Mammary epithelial cell (primary cell): Measurements from ENCODE around the gene HSPA12A.

ENCODE experiments used
- CTCF ChIP-seq, 2 donors: IDR thresholded peaks in 1 of 2; conservative IDR thresholded peaks in 1 of 2; 2 replicates each; pipeline ENCODE4 v1.5.1; 2011 to 2012; ENCODE audit warnings: inconsistent platforms in 2 of 2, low read length in 2 of 2, mild to moderate bottlenecking in 2 of 2, control low read depth in 1 of 2, low read depth in 1 of 2; ENCODE audit not compliant: insufficient read depth in 1 of 2; ENCODE audit errors: extremely low read depth in 1 of 2
- EZH2 ChIP-seq: IDR thresholded peaks from 2 replicates; pipeline ENCODE4 v1.6.1; 2012; ENCODE audit warnings: low read length, inconsistent platforms, borderline replicate concordance

- TF ChIP-seq CTCF (conservative IDR thresholded peaks at IDR 0.05 in 1 of 2, IDR thresholded peaks at IDR 0.05 in 1 of 2; ENCODE audit: extremely low read depth in 1 of 2, insufficient read depth in 1 of 2, low read depth in 1 of 2, low read length in 2 of 2) = no peak
- no peak for TF ChIP-seq EZH2
These were observed 73.9 kb downstream of the HSPA12A start for GRCh38 chr10:116668446-116668845.
